Astrocyte (in vitro differentiated cells and primary cell): ENCODE results near the gene HYI. TPM values are rescaled to one million over a fixed set of nuclear protein-coding genes. Genes with fewer than 3 reads are reported as not detected.

Experiments
- DNase-seq: peaks from one replicate; pipeline ENCODE4 v3.0.0-alpha.2; 2010; ENCODE audit warnings: low read depth
- FAIRE-seq: peaks from 2 replicates; lab custom pipeline; 2011; peaks lifted over from hg19 to GRCh38; lab: Jason Lieb, UNC
- H2AFZ ChIP-seq: 2 replicates; pipeline ENCODE4 v1.6.0; 2012; ENCODE audit warnings: low read depth, low read length, inconsistent platforms
- H3K27ac ChIP-seq: 2 replicates; pipeline ENCODE4 v1.5.1; 2011; ENCODE audit warnings: low read depth, low read length, inconsistent platforms
- H3K27me3 ChIP-seq: 2 replicates; pipeline ENCODE4 v1.6.0; 2011; ENCODE audit warnings: low read length, inconsistent platforms; ENCODE audit not compliant: insufficient read depth
- H3K36me3 ChIP-seq: 2 replicates; pipeline ENCODE4 v1.5.1; 2011; ENCODE audit warnings: low read length, inconsistent platforms; ENCODE audit not compliant: insufficient read depth
- H3K4me1 ChIP-seq: 2 replicates; pipeline ENCODE4 v1.5.1; 2011; ENCODE audit warnings: low read length, inconsistent platforms; ENCODE audit not compliant: insufficient read depth
- H3K4me2 ChIP-seq: 2 replicates; pipeline ENCODE4 v1.6.0; 2012; ENCODE audit warnings: low read length, inconsistent platforms
- H3K4me3 ChIP-seq: 2 replicates; pipeline ENCODE4 v1.5.1; 2011; ENCODE audit warnings: low read depth, mild to moderate bottlenecking, low read length, inconsistent platforms; ENCODE audit not compliant: insufficient read depth
- H3K79me2 ChIP-seq: 2 replicates; pipeline ENCODE4 v1.6.0; 2012; ENCODE audit warnings: mild to moderate bottlenecking, low read length, inconsistent platforms; ENCODE audit not compliant: insufficient read depth
- H3K9ac ChIP-seq: 2 replicates; pipeline ENCODE4 v1.6.0; 2012; ENCODE audit warnings: mild to moderate bottlenecking, low read length, inconsistent platforms
- H3K9me3 ChIP-seq: 2 replicates; pipeline ENCODE4 v1.5.1; 2012; ENCODE audit warnings: low read depth, mild to moderate bottlenecking, low read length, inconsistent platforms; ENCODE audit not compliant: insufficient read depth
- H4K20me1 ChIP-seq: 2 replicates; pipeline ENCODE4 v1.6.0; 2012; ENCODE audit warnings: low read length, inconsistent platforms; ENCODE audit not compliant: insufficient read depth
- H3K27ac Mint-ChIP-seq: one replicate; pipeline ENCODE4 v1.8.0; 2021; ENCODE audit warnings: mild to moderate bottlenecking, mixed read lengths; ENCODE audit not compliant: unreplicated experiment
- H3K27me3 Mint-ChIP-seq: one replicate; pipeline ENCODE4 v1.8.0; 2021; ENCODE audit warnings: low read depth, mixed read lengths; ENCODE audit not compliant: unreplicated experiment
- H3K36me3 Mint-ChIP-seq: one replicate; pipeline ENCODE4 v1.8.0; 2021; ENCODE audit warnings: low read depth, mixed read lengths; ENCODE audit not compliant: unreplicated experiment
- H3K4me1 Mint-ChIP-seq: one replicate; pipeline ENCODE4 v1.8.0; 2021; ENCODE audit warnings: low read depth, mixed read lengths; ENCODE audit not compliant: unreplicated experiment
- H3K4me3 Mint-ChIP-seq: one replicate; pipeline ENCODE4 v1.8.0; 2021; ENCODE audit warnings: mild to moderate bottlenecking, moderate library complexity, mixed read lengths; ENCODE audit not compliant: unreplicated experiment
- H3K9me3 Mint-ChIP-seq: one replicate; pipeline ENCODE4 v1.8.0; 2021; ENCODE audit warnings: mild to moderate bottlenecking, mixed read lengths; ENCODE audit not compliant: unreplicated experiment
- EZH2 ChIP-seq: IDR thresholded peaks from 2 replicates; pipeline ENCODE4 v1.6.1; 2012; ENCODE audit warnings: mild to moderate bottlenecking, low read length, inconsistent platforms; ENCODE audit not compliant: insufficient read depth
- total RNA-seq: library from RNA; stranded (reverse); gene quantifications from 2 replicates; pipeline ENCODE4 v1.2.1, GENCODE V29; 2021
- TF ChIP-seq, protein P1 (sequence below): IDR thresholded peaks from 2 replicates; pipeline ENCODE4 v1.5.1; 2011; ENCODE audit warnings: low read depth, mild to moderate bottlenecking, inconsistent platforms, low read length, moderate library complexity; ENCODE audit not compliant: insufficient read depth

HYI gene
- total RNA-seq, 1 donor from 2014 or later, result 31.0 TPM

DNA sequence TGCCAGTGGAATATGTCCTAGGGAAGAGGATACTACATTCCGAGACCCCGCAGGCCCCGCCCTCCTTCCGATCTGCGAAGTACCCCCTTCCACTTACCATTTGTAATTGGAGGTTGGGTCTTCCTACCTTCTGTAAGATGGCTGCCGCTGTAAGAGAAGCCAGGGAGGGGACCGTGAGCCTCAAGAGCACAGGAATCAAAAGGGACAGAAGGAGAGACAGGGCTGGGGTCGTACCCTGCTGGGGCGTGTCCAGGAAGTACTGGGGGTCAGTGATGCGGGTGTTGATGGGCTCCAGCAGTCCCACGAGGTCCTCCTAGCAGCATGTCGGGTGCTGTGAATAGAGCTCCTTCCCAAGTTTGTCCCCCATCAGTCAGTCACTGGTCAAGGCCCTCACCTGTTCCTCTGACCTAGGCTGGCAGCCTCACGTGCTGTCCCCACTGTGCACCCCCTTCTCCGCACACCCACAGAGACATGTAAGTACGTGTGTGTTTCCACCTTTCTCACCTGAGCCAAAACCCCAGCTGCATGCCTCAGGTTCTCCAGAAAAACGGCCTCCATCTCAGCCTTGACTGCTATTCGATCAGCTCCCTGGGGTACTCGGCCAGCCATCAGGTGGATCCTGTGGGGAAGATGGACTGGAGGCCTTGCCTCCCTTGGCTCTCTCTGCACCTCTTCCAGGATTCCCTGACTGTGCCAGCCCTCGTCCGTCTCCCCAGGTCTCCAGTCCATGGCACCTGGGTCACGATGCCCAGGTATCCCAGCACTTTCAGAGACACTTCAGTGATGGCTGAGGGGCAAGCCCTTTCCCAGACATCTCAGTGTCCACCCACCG, 1.8 kb downstream of the HYI start:
- DNase-seq (no peak), FAIRE-seq (no peak)
- Histone ChIP-seq H4K20me1 (peaks cover 6% of the 10 kb centered on the region), H2AFZ (no peak overlapping the region), H3K27ac (no peak overlapping the region), H3K4me3 (peak overlapping the region; percentile 52), H3K9ac (peak overlapping the region; percentile 76), H3K79me2 (peaks cover 20% of the 10 kb centered on the region), H3K9me3 (no peaks in the 10 kb centered on the region), H3K36me3 (peaks cover 24% of the 10 kb centered on the region), H3K4me2 (peak overlapping the region; percentile 79), H3K4me1 (peaks cover 23% of the 10 kb centered on the region), H3K27me3 (no peaks in the 10 kb centered on the region)
- Mint-ChIP-seq H3K27ac (no peak overlapping the region), H3K4me3 (peak overlapping the region; percentile 81), H3K36me3 (peaks cover 49% of the 10 kb centered on the region), H3K9me3 (peaks cover 2% of the 10 kb centered on the region), H3K4me1 (peaks cover 13% of the 10 kb centered on the region), H3K27me3 (no peaks in the 10 kb centered on the region)
- TF ChIP-seq, protein P1, sequence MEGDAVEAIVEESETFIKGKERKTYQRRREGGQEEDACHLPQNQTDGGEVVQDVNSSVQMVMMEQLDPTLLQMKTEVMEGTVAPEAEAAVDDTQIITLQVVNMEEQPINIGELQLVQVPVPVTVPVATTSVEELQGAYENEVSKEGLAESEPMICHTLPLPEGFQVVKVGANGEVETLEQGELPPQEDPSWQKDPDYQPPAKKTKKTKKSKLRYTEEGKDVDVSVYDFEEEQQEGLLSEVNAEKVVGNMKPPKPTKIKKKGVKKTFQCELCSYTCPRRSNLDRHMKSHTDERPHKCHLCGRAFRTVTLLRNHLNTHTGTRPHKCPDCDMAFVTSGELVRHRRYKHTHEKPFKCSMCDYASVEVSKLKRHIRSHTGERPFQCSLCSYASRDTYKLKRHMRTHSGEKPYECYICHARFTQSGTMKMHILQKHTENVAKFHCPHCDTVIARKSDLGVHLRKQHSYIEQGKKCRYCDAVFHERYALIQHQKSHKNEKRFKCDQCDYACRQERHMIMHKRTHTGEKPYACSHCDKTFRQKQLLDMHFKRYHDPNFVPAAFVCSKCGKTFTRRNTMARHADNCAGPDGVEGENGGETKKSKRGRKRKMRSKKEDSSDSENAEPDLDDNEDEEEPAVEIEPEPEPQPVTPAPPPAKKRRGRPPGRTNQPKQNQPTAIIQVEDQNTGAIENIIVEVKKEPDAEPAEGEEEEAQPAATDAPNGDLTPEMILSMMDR, result no peak
- TF ChIP-seq EZH2, result peak; percentile 32

GRCh38 chr1:43451157-43451591, 2.6 kb downstream of the HYI start:
- Histone ChIP-seq H3K36me3 (peaks cover 31% of the 10 kb centered on the region), H3K27me3 (no peaks in the 10 kb centered on the region), H2AFZ (no peak overlapping the region), H3K9me3 (no peaks in the 10 kb centered on the region), H3K27ac (no peak overlapping the region), H3K4me2 (no peak overlapping the region), H3K4me3 (no peak overlapping the region), H4K20me1 (peaks cover 6% of the 10 kb centered on the region), H3K79me2 (peaks cover 20% of the 10 kb centered on the region), H3K4me1 (peaks cover 23% of the 10 kb centered on the region), H3K9ac (no peak overlapping the region)
- H3K27ac Mint-ChIP-seq, result no peak overlapping the region
- TF ChIP-seq, protein P1, result no peak
- no peak for TF ChIP-seq EZH2
- H3K4me1 Mint-ChIP-seq, result peaks cover 13% of the 10 kb centered on the region
- no peak overlapping the region for H3K4me3 Mint-ChIP-seq
- FAIRE-seq (no peak), DNase-seq (no peak)
- H3K9me3 Mint-ChIP-seq, result peaks cover 2% of the 10 kb centered on the region
- H3K27me3 Mint-ChIP-seq, result no peaks in the 10 kb centered on the region
- H3K36me3 Mint-ChIP-seq, result peaks cover 56% of the 10 kb centered on the region
